IPS-NIHi7 (cell line): ENCODE data around the gene NEDD8.
"Not testable (repeated sequence)": the region's sequence is repeated elsewhere in the genome, so short reads cannot be mapped to it uniquely, and the experiment has no call there.

Experiments
- DNase-seq: peaks from one replicate; pipeline ENCODE4 v3.0.0; 2012; ENCODE audit warnings: mixed read lengths; ENCODE audit errors: extremely low spot score

The NEDD8 gene

GRCh38 chr14:24226473-24226872, 5.7 kb downstream of the NEDD8 start:
- no peak for DNase-seq

- DNase-seq = no peak
Observed at GRCh38 chr14:24224618-24225071, 7.5 kb downstream of the NEDD8 start.

DNA sequence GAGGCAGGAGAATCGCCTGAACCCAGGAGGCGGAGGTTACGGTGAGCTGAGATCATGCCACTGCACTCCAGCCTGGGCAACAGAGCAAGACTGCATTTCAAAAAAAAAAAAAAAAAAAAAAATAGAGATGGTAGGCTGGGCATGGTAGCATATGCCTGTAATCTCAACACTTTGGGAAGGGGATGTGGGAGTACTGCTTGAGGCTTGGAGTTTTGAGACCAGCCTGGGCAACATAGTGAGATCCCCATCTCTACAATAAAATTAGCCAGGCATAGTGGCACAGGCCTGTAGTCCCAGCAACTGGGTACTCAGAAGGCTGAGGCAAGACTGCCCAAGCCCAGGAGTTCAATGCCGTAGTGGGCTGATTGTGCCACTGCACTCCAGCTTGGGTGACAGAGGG, 9.2 kb downstream of the NEDD8 start:
- not testable (repeated sequence) for DNase-seq

DNA sequence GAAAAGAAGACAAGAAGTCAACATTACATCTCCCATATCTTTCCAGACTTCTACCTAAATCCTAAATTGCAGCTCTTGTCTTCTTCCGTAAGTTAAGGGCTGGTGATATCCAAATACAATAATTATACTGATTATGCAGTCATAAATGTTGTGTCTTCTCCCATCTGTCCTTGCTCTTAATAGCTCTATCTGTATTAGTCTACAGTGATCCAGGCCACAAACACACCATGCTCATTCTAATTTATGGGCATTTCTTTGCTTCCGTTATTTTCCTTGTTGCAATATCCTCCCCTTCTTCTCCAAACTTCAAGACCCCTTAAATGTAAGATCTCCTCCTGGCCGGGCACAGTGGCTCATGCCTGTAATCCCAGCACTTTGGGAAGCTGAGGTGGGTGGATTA, 12.6 kb downstream of the NEDD8 start:
- DNase-seq = no peak

- no peak for DNase-seq
Observed at GRCh38 chr14:24219080-24219479, 13.1 kb downstream of the NEDD8 start.

- not testable (repeated sequence) for DNase-seq
Observed at GRCh38 chr14:24216876-24217275, 15.3 kb downstream of the NEDD8 start.

DNA sequence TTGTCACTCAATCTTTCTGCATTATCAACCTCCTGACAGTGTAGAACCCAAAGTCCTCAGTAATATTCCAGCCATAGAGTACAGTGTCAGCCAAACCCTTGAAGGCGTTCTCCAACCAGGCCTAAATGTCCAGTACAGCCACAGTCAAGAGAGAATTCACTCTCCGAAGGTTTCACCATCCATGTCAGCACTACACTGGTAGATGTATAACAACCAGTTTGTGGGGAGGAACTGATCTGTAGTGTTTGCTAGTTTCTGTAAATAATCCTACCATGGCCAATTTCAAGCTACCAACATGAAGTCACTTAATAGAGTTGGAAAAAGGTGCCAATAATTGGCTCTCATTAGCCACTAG, 15.8 kb downstream of the NEDD8 start:
- DNase-seq = no peak

DNA sequence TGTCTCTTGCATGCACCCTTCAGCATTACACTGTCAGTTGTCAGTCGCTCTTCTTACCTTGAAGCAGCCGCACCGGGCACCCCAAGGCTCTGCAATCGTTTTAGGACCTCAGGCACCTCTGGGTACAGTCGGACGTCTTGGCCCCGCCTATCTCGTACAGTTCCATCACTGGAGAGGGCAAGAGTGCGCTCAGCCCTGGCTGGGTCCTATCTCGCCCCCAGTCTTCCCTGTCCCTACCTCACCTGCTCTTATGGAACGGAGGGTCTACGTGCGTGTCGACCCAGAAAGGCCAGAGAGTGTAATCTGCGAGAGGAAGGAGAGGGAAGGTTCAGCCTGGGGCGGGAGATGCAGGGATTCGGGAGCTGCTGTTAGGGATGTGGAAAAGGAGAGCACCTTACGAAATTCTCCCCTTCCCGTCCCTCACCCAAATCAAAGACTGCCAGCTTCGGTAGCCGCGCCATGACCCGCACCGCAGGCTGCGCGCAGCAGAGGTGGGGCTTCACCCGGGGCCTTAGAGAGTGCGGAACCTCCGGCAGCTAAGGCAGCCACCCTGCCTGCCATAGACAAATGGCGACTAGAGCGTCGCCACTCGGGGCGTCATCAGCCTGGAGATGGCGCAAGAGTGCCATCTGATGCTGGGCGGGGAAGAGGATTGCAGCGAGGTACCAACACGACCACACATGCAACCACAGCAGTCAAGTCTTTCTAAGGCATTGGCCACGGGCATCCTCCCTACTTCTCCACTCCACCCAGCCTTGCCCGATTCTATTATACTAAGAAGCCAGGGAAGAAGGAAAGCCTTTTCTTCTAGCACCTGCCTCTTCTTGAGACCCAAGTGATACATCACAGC, 16.4 kb downstream of the NEDD8 start, which contains the start of gene MDP1:
MDP1 (minus strand) TSS at position 572 of the 850 bp plus-strand sequence; CDS start at position 461, 111 bp downstream.
- peak; percentile 96 for DNase-seq

DNA sequence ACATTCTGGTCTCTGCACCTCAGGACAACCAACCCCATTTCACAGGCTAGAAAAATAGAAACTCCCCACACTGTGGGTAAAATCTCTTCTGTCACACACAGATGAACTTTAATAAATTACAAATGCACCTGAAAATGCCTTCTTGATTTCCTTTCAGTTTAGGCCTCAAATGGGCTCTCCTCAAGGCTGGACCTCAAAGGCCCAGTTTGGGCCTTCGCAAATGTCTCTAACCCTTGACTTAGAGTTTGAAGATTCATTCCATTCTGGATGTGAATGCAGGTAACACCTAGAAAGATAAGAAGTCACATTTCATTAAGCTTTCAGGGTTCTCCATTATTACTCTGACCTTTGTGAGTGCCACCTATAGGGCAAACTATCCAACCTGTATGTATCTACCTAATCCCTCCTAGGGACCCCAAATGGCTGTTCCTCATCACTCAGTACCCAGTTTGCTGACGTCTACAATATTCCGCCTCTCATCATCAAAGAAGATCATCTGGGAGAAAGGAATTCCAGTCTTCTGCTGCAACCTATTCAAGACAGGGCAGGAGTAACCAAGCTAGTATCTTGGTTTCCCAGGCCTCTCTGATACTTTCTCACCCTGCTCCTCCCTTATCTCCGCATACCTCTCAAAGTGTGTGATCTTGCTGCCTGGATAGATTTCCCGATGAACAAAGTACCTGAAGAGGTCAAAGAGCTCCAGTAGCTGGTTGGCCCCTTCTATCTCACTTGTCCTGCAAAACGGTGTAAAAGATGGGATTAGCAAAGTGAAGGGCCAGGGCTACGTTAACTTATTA, 18.1 kb downstream of the NEDD8 start:
- no peak for DNase-seq

- DNase-seq = peak; percentile 98
Observed at GRCh38 chr14:24212924-24213865, 19.0 kb downstream of the NEDD8 start, which contains the start of gene CHMP4A. Gene CHMP4A, minus strand, starts transcription at chr14:24213488. Its CDS starts 49 bp downstream, at chr14:24213439.

GRCh38 chr14:24211311-24211710, 20.9 kb downstream of the NEDD8 start:
- DNase-seq = no peak

DNA sequence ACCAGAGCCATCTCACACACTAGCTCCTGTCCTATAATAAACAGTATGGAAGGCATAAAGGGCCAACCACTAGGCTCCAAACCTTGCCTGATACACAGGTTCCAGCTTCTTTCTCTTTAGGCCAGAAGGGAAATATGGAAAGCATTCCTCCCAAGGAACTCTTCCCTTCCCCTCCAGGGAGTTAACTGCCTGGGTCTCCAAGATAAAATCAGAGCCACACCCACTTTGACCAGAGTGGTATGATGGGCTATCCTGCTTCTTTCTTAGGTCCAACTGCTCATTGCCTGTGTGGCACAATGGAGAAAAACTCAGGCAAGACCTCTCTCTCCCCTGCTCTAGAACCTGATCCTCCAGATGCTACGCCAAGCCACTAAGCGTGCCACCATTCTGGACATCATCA, 24.5 kb downstream of the NEDD8 start:
- no peak for DNase-seq

- DNase-seq = no peak
Observed at GRCh38 chr14:24207104-24207551, 25.0 kb downstream of the NEDD8 start.

DNA sequence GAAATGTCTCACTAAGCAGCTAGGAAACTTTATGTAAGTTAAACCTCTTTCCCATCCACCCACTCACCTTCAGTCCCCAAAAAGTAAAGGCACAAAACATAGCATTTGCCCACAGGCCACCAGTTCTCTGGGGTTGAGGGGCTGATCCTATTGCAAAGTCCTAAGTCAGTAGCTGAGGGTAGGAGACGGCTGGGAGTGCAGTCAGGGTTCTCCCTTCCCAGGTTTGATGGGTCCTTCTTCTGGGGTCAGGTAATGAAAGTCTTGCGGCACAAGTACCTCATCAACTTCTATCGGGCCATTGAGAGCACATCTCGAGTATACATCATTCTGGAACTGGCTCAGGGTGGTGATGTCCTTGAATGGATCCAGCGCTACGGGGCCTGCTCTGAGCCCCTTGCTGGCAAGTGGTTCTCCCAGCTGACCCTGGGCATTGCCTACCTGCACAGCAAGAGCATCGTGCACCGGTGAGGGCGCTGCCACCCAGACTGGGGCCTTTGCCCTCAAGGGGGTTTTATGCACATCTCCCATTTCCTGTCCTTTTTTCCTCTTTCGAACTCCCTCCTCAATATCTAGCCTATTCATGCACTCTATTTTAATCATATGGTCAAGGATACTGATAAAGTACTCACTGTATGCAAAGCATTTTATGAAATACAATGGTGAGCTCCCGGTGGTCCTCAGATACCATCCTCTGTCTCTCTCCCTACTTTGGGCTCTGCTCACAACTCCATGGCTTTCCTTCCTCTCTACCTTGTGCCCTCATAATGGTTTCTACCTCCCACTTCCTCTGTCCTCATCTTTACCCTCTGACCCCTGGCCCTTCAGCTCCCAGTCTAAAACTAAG, 25.7 kb downstream of the NEDD8 start:
- no peak for DNase-seq

- DNase-seq = no peak
Observed at GRCh38 chr14:24204163-24205146, 27.7 kb downstream of the NEDD8 start.

DNA sequence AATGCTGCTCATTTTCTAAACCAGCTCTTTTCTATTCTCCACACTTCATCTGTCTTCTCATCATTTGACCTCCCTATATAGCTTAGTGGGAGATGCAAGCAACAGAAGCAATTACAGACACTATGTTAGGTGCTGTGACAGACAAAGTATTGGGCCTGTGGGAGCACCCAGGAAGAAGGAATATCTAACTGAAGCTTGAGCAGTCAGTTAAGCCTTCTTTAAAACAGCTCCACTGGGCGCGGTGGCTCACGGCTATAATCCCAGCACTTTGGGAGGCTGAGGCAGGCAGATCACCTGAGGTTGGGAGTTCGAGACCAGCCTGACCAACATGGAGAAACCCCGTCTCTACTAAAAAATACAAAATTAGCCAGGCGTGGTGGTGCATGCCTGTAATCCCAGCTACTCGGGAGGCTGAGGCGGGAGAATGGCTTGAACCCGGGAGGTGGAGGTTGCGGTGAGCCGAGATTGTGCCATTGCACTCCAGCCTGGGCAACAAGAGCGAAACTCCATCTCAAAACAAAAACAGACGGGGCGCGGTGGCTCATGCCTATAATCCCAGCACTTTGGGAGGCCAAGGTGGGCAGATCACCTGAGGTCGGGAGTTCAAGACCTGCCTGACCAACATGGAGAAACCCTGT, 28.8 kb downstream of the NEDD8 start:
- DNase-seq = not testable (repeated sequence)

DNA sequence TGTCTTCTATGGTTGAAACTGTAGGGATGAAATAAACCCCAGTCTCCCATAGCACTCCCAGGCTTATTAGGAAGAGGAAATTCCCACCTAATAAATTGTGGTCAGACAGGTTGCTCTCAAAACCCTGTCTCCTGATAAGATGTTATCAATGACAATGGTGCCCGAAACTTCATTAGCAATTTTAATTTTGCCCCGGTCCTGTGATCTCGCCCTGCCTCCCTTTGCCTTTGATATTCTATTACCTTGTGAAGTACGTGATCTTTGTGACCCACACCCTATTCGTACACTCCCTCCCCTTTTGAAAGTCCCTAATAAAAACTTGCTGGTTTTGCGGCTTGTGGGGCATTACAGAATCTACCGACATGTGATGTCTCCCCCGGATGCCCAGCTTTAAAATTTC, 29.6 kb downstream of the NEDD8 start:
- not testable (repeated sequence) for DNase-seq

GRCh38 chr14:24198814-24199524, 33.2 kb downstream of the NEDD8 start:
- DNase-seq = no peak
